A549 (cell line): Measurements from ENCODE around the gene DDR1. TPM values are rescaled to one million over a fixed set of nuclear protein-coding genes. Genes with fewer than 3 reads are reported as not detected.

Experiments
- ATAC-seq, 2 experiments: fragments of 200-7000 bp in 1 of 2; fragments of >200 bp in 1 of 2; cut with Nextera tagmentation in 1 of 2; cut with Tn5 transposase in 1 of 2; 3 replicates each; pipeline versions ENCODE4 v1.8.0 to v1.9.1; 2018 to 2020; ENCODE audit warnings: mild to moderate bottlenecking in 1 of 2, moderate library complexity in 1 of 2
- CTCF ChIA-PET: fragments of 300-600 bp; sonication (Branson Sonifier 250); formaldehyde crosslinking; extraction: SDS; loops from one replicate; lab custom pipeline; 2021; ENCODE audit warnings: antibody characterized with exemption, inconsistent platforms; lab: Yijun Ruan, JAX
- POLR2A ChIA-PET: fragments of 350-600 bp; formaldehyde crosslinking; extraction: SDS; loops from one replicate; lab custom pipeline; 2021; ENCODE audit warnings: antibody characterized with exemption, inconsistent platforms; lab: Yijun Ruan, JAX
- DNase-seq, 2 experiments: peaks; one replicate each; pipeline versions ENCODE4 v3.0.0 to v3.0.0-alpha.2; 2011 to 2016; ENCODE audit warnings: low read depth in 1 of 2, low spot score in 1 of 2
- FAIRE-seq: peaks from 2 replicates; lab custom pipeline; 2011; peaks lifted over from hg19 to GRCh38; lab: Jason Lieb, UNC
- H3K27ac ChIP-seq, 2 experiments: fragments of >200 bp; sonication (Bioruptor Twin); formaldehyde crosslinking; 3 replicates each; pipeline ENCODE4 v1.5.1; 2016 to 2017
- H3K4me1 ChIP-seq: fragments of >200 bp; sonication (Bioruptor Twin); formaldehyde crosslinking; 3 replicates; pipeline ENCODE4 v1.6.1; 2016
- H3K4me2 ChIP-seq: fragments of >200 bp; sonication (Bioruptor Twin); formaldehyde crosslinking; 3 replicates; pipeline ENCODE4 v1.6.1; 2016
- H3K4me3 ChIP-seq: fragments of >200 bp; sonication (Bioruptor Twin); formaldehyde crosslinking; 3 replicates; pipeline ENCODE4 v1.5.1; 2016
- H3K9me3 ChIP-seq: fragments of >200 bp; sonication (Bioruptor Twin); formaldehyde crosslinking; 3 replicates; pipeline ENCODE4 v1.6.1; 2016
- CEBPB ChIP-seq, 2 experiments: fragments of >200 bp in 1 of 2; sonication (Bioruptor Twin) in 1 of 2; formaldehyde crosslinking in 1 of 2; IDR thresholded peaks; 2 replicates each; pipeline ENCODE4 v1.6.1; 2012 to 2016
- CHD4 ChIP-seq: fragments of 200-600 bp; sonication (generic); IDR thresholded peaks from 2 replicates; pipeline ENCODE4 v1.6.1; 2016; ENCODE audit warnings: antibody characterized with exemption, mild to moderate bottlenecking, borderline replicate concordance
- CTCF ChIP-seq: fragments of >200 bp; sonication (Bioruptor Twin); formaldehyde crosslinking; IDR thresholded peaks from 3 replicates; pipeline ENCODE4 v1.5.1; 2016
- EHF ChIP-seq: fragments of 250-450 bp; sonication (Bioruptor Pico); IDR thresholded peaks from 2 replicates; pipeline ENCODE4 v1.5.0; 2020; ENCODE audit warnings: mild to moderate bottlenecking
- ESRRA ChIP-seq: fragments of 150-350 bp; IDR thresholded peaks from 2 replicates; pipeline ENCODE4 v1.6.1; 2014; ENCODE audit warnings: mild to moderate bottlenecking, low read length, borderline replicate concordance
- FOSB ChIP-seq: fragments of 250-450 bp; sonication (Bioruptor Pico); IDR thresholded peaks from 2 replicates; pipeline ENCODE4 v1.5.0; 2020; ENCODE audit warnings: mild to moderate bottlenecking, moderate library complexity
- GATA3 ChIP-seq: IDR thresholded peaks from 2 replicates; pipeline ENCODE4 v1.6.1; 2012; ENCODE audit warnings: borderline replicate concordance
- HOXA7 ChIP-seq: fragments of 250-450 bp; sonication (Bioruptor Pico); IDR thresholded peaks from 2 replicates; pipeline ENCODE4 v1.5.0; 2020; ENCODE audit warnings: mild to moderate bottlenecking, moderate library complexity
- HOXB13 ChIP-seq: fragments of 250-450 bp; sonication (Bioruptor Pico); IDR thresholded peaks from 2 replicates; pipeline ENCODE4 v1.5.0; 2020; ENCODE audit warnings: low read depth, mild to moderate bottlenecking, moderate library complexity
- JUN ChIP-seq, 2 experiments: fragments of >200 bp; sonication (Bioruptor Twin); formaldehyde crosslinking; IDR thresholded peaks; 2 replicates in 1 of 2; 3 replicates in 1 of 2; pipeline ENCODE4 v1.6.1; 2016 to 2017
- NR3C1 ChIP-seq: fragments of >200 bp; sonication (Bioruptor Twin); formaldehyde crosslinking; IDR thresholded peaks from 3 replicates; pipeline ENCODE4 v1.6.1; 2017
- PHF8 ChIP-seq: fragments of 200-600 bp; sonication (generic); IDR thresholded peaks from 2 replicates; pipeline ENCODE4 v1.6.1; 2016; ENCODE audit warnings: low read depth, mild to moderate bottlenecking, antibody characterized with exemption, moderate library complexity, borderline replicate concordance
- POLR2A ChIP-seq: IDR thresholded peaks from 2 replicates; pipeline ENCODE4 v1.6.1; 2012; ENCODE audit warnings: mild to moderate bottlenecking, low read length
- RARB ChIP-seq: fragments of 250-450 bp; sonication (Bioruptor Pico); IDR thresholded peaks from 2 replicates; pipeline ENCODE4 v1.8.0; 2021; ENCODE audit warnings: mild to moderate bottlenecking, moderate library complexity
- SMC3 ChIP-seq: fragments of >200 bp; sonication (Bioruptor Twin); formaldehyde crosslinking; IDR thresholded peaks from 3 replicates; pipeline ENCODE4 v1.6.1; 2018; ENCODE audit warnings: inconsistent platforms
- SREBF2 ChIP-seq: fragments of 450-650 bp; IDR thresholded peaks from 2 replicates; pipeline ENCODE4 v1.6.1; 2014; ENCODE audit warnings: mild to moderate bottlenecking, moderate library complexity
- USF2 ChIP-seq: fragments of 450-650 bp; IDR thresholded peaks from 2 replicates; pipeline ENCODE4 v1.6.1; 2014; ENCODE audit warnings: antibody characterized with exemption
- ZC3H11A ChIP-seq: fragments of 450-650 bp; IDR thresholded peaks from 2 replicates; pipeline ENCODE4 v1.6.1; 2014; ENCODE audit warnings: antibody characterized with exemption, mild to moderate bottlenecking
- ZSCAN20 ChIP-seq: fragments of 250-450 bp; sonication (Bioruptor Pico); IDR thresholded peaks from 2 replicates; pipeline ENCODE4 v1.8.0; 2022; ENCODE audit warnings: mild to moderate bottlenecking, moderate library complexity
- WGBS: methylation state at CpG from one replicate; pipeline ENCODE4 v1.1.6; 2017; ENCODE audit errors: missing lambda C conversion rate; 5-methylcytosine and 5-hydroxymethylcytosine counted together
- polyA plus RNA-seq, 4 experiments: library from polyadenylated mRNA; depleted of rRNA in 3 of 4; stranded (reverse); fragments of >200 nt; fragmentation: RNase III in 1 of 4; extraction: RNeasy Plus Mini Kit Qiagen cat#74134 plus additional on column Dnase treatment in 1 of 4; gene quantifications; 2 replicates in 3 of 4; 3 replicates in 1 of 4; pipeline ENCODE4 v1.2.3, GENCODE V29; 2011 to 2017
- TF ChIP-seq, protein P1 (sequence below): fragments of 250-450 bp; sonication (Bioruptor Pico); IDR thresholded peaks from 2 replicates; pipeline ENCODE4 v1.5.0; 2021; ENCODE audit warnings: mild to moderate bottlenecking, moderate library complexity, borderline replicate concordance
- TF ChIP-seq, protein P2 (sequence below): fragments of >200 bp; sonication (Bioruptor Twin); formaldehyde crosslinking; IDR thresholded peaks from 3 replicates; pipeline ENCODE4 v1.6.1; 2016
- TF ChIP-seq, protein P3 (sequence below): fragments of 150-350 bp; IDR thresholded peaks from 2 replicates; pipeline ENCODE4 v1.6.1; 2014; ENCODE audit warnings: low read depth, mild to moderate bottlenecking, low read length
- TF ChIP-seq, protein P4 (sequence below): fragments of >200 bp; sonication (Bioruptor Twin); formaldehyde crosslinking; IDR thresholded peaks from 2 replicates; pipeline ENCODE4 v1.6.1; 2016

Gene DDR1
- polyA plus RNA-seq, 2 of the 4 experiments (the other 2 are of a cell fraction): 19.8 to 43.5 TPM

DNA sequence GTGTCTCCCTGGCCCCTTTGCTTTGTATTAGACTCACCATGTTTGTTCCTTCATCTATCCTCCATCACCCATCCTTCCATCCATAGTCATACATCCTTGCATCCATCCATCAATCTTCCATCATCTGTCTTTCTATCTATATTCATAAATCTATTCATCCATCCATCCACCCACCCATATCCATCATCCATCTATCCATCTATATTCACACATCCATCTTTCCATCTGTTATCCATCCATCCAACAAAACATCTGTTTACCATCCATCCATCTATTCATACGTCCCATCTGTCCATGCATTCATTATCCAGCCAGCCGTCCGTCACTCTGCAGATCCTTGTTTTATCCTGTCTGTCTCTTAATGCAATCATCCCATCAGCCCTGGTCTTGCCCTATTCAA, 10.6 kb downstream of the DDR1 start:
- ChIA-PET CTCF (interaction anchor here (1.1 to 1.5 kb wide), 2 partner anchors 12 to 216 kb away, joined by 3 to 5 read pairs; no protein-coding TSS in a partner anchor), POLR2A (no interaction called here)
- no peaks in the 10 kb centered on the region for H3K9me3 ChIP-seq

GRCh38 chr6:30895343-30895742, 11.0 kb downstream of the DDR1 start:
- Histone ChIP-seq H3K27ac (no peak overlapping the region), H3K4me1 (no peaks in the 10 kb centered on the region), H3K9me3 (no peaks in the 10 kb centered on the region), H3K4me3 (no peak overlapping the region), H3K4me2 (no peak overlapping the region)
- ChIA-PET POLR2A (no interaction called here), CTCF (interaction anchor here (1.1 to 1.5 kb wide), 2 partner anchors 13 to 216 kb away, joined by 3 to 5 read pairs; no protein-coding TSS in a partner anchor)
- no peak for ATAC-seq
- no peak for DNase-seq
- TF ChIP-seq ZC3H11A (no peak), FOSB (CRISPR knock-in tag) (no peak), HOXA7 (CRISPR knock-in tag) (no peak), CEBPB (IDR thresholded peaks at IDR 0.05) (no peak), SREBF2 (no peak), GATA3 (no peak), USF2 (no peak), NR3C1 (no peak), EHF (CRISPR knock-in tag) (no peak), ZSCAN20 (CRISPR knock-in tag) (no peak), JUN (IDR thresholded peaks at IDR 0.05) (no peak)
- TF ChIP-seq, protein P1, sequence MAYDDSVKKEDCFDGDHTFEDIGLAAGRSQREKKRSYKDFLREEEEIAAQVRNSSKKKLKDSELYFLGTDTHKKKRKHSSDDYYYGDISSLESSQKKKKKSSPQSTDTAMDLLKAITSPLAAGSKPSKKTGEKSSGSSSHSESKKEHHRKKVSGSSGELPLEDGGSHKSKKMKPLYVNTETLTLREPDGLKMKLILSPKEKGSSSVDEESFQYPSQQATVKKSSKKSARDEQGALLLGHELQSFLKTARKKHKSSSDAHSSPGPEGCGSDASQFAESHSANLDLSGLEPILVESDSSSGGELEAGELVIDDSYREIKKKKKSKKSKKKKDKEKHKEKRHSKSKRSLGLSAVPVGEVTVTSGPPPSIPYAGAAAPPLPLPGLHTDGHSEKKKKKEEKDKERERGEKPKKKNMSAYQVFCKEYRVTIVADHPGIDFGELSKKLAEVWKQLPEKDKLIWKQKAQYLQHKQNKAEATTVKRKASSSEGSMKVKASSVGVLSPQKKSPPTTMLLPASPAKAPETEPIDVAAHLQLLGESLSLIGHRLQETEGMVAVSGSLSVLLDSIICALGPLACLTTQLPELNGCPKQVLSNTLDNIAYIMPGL: no peak
- TF ChIP-seq, protein P2, sequence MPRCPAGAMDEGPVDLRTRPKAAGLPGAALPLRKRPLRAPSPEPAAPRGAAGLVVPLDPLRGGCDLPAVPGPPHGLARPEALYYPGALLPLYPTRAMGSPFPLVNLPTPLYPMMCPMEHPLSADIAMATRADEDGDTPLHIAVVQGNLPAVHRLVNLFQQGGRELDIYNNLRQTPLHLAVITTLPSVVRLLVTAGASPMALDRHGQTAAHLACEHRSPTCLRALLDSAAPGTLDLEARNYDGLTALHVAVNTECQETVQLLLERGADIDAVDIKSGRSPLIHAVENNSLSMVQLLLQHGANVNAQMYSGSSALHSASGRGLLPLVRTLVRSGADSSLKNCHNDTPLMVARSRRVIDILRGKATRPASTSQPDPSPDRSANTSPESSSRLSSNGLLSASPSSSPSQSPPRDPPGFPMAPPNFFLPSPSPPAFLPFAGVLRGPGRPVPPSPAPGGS: no peak
- 88% methylated on average over 9 of the region's 10 CpGs for WGBS
- FAIRE-seq: no peak

More for the DNA sequence above, 10.6 kb downstream of the DDR1 start:
- ATAC-seq (no peak), DNase-seq (no peak), FAIRE-seq (no peak)
- no peaks in the 10 kb centered on the region for H3K4me1 ChIP-seq
- WGBS: 95% methylated on average over 3 of the region's 3 CpGs
- no peak overlapping the region for H3K4me2 ChIP-seq
- H3K4me3 ChIP-seq: no peak overlapping the region
- TF ChIP-seq, protein P3, sequence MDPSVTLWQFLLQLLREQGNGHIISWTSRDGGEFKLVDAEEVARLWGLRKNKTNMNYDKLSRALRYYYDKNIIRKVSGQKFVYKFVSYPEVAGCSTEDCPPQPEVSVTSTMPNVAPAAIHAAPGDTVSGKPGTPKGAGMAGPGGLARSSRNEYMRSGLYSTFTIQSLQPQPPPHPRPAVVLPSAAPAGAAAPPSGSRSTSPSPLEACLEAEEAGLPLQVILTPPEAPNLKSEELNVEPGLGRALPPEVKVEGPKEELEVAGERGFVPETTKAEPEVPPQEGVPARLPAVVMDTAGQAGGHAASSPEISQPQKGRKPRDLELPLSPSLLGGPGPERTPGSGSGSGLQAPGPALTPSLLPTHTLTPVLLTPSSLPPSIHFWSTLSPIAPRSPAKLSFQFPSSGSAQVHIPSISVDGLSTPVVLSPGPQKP: no peak
- TF ChIP-seq CHD4 (no peak), ESRRA (no peak), PHF8 (no peak), HOXB13 (CRISPR knock-in tag) (no peak), SMC3 (no peak), POLR2A (no peak), CTCF (no peak), RARB (CRISPR knock-in tag) (no peak), SREBF2 (no peak), HOXA7 (CRISPR knock-in tag) (no peak)
- TF ChIP-seq, protein P4, sequence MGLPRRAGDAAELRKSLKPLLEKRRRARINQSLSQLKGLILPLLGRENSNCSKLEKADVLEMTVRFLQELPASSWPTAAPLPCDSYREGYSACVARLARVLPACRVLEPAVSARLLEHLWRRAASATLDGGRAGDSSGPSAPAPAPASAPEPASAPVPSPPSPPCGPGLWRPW: no peak
- TF ChIP-seq, protein P2: no peak
- H3K27ac ChIP-seq: no peak overlapping the region
